Inferior parietal cortex (tissue), 1 donor: ENCODE results near the gene RALGPS1.

Experiments
- DNase-seq: peaks from one replicate; pipeline ENCODE4 v3.0.0-alpha.2; 2016; ENCODE audit errors: extremely low spot score

Gene RALGPS1

DNA sequence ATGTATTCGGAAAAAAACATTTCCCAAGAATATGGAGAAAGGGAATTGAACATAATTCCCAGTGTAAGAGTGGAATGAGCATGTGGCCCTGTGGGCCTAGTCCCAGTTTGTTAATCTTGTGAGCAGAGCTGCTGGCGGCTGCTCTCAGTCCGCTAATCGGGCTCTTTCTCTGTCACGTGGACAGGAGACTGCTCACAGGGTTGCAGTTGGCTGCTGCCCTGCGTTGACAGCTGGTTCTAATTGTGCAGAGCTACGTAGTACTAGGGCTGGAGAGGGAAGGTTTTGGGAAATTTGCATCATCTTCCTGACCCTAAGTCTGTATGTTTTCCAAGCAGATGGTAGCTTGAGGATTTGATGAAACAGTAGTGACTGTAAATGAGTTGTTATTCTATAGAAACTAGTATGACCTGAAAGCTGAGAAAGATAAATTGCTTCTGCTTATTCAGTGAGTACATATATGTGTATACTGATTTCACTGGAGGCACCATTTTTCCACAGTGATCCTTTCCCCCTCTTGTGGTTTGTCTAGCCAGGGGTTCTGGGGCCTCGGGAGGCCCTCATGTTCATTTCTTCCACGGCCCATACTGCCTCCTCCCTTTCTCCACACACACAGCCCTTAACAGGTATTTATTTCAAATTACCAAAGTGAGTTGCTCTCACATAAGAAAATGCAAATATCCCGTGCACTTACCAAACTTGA, 107.2 kb downstream of the RALGPS1 start:
- peak; percentile 82 for DNase-seq

GRCh38 chr9:127022913-127023660, 108.5 kb downstream of the RALGPS1 start:
- no peak for DNase-seq

DNA sequence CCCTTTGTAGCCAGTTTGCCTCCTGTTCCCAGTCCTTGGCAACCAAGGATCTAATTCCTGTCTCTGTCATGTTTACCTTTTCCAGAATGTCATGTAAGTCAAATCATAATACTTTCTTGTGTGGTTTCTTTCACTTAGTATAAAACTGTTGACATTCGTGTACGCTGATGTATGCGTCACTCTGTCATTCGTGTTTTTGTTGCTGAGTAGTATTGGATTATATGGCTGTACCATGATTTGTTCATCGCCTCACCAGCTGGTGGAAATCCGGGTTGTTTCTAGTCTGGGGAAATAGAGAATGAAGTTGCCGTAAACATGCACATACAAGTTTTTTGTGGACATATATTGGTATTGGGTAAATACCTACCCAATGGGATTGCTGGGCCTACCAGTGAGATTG, 110.5 kb downstream of the RALGPS1 start:
- DNase-seq, result no peak

DNA sequence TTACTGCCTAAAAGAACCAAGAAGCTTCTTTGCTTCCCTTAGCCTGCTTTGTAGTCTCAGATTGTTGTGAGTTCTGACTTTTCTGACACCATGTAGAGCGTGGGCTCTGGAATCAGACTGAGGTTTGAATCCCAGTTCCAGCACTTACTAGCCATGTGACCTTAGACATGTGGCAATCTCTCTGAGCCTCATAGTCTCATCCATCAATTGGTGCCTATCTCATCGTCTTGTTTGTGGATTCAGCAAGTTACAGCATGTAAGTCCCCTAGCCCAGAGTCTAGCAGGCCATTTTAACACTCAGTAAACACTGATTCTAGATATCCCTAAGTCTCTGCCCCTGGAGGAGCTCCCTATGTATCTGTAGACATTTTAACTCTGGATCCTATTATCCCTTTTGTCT, 113.1 kb downstream of the RALGPS1 start:
- DNase-seq, result no peak

GRCh38 chr9:127029548-127029947, 115.0 kb downstream of the RALGPS1 start:
- no peak for DNase-seq

DNA sequence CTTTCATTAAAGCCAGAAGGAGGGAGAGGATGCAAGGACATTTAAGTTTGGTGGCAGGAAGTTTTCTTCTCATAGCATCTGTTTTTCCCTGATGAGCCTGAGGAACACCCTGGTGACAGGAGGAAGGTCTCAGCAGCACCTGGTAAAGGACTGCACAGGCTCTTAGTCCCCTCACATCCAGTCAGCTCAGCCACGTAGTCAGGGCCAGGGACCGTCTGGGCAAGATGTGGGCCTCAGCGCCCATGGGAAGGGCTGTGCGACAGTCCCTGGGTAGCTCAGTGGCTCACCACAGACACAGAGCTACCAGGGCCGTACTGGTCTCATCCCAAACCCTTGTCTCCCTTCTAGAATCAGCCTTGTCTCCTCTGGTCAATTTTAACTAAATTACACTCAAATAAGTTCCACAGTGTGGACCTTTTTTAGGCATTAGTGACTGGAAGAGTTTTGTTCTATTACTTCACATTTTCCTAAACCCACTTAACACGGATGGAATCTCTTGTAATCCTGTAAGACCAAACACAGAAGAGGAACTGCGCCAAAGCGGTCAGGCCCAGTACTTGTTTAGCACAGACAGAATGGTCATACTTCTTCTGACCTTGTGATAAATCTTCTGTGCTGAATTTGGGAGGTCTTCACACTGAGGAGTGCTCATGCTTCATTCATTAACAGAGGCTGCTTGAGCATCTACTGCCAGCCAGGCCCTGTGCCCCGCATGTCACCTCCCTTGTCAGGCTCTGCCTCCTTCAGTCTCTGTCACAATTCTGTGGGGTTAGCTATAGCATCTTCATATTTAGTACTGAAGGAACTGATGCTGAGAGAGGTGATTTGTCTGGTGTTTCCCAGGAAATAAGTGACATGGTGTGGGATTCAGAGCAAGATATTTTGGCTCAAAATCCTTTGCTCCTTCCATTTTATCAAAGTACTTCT, 116.5 kb downstream of the RALGPS1 start:
- no peak for DNase-seq

DNA sequence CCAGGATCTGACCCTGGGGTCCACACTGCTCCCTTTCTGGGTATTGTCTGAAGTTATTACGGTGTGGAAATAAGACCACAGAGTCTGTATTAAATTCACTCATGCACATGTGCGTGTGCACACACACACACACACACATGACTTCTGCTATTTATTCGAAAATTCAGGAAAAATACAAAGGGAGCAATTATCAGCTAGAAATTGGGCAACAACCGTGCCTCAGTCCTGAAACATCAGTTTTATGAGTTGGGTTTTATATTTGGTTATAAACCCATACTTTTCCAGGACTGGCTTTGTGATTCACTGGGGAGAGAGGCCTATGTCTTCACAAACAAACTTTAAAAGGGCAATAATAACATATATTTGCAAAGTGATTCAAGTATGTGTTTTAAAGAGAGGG, 117.7 kb downstream of the RALGPS1 start:
- no peak for DNase-seq

DNA sequence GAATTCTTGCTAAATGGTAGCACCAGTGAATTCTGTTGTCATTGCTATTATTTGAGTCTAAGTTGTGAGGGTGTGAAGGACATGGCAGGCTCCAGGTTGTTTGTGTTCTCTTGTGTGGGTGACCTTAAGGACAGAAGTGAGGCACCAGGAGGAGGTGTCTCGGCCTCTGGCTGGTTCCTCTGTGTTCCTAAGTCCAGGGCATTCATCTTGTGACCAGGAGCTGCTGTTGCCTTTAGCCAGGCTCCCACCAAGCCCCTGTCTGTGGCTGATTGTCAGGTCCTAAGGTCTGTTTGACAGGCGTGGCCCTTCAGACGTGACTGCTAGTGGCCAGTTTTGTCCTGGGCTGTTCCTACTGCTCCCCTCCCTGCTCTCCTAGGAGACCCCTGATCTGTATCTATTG, 118.5 kb downstream of the RALGPS1 start:
- DNase-seq, result no peak

DNA sequence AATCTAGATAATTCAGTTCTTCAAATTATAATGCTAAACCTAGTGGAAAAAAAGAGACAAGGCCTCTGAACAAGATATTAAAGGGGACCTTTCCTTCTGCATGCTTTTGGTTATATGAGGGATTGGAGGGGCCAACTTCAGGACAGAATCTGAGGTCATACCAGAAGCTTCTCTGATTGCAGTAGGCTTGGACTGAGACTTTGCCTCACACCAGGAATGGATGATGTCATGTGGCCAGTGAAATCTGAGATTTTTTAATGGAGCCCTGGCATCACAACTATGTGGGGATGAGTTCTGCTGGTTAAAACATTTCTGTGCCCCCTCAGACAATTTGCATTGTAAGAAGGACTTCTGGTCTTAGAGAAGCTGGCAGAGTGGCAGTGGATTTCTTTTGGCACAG, 119.2 kb downstream of the RALGPS1 start:
- no peak for DNase-seq

GRCh38 chr9:127034691-127035090, 120.1 kb downstream of the RALGPS1 start:
- DNase-seq, result no peak

DNA sequence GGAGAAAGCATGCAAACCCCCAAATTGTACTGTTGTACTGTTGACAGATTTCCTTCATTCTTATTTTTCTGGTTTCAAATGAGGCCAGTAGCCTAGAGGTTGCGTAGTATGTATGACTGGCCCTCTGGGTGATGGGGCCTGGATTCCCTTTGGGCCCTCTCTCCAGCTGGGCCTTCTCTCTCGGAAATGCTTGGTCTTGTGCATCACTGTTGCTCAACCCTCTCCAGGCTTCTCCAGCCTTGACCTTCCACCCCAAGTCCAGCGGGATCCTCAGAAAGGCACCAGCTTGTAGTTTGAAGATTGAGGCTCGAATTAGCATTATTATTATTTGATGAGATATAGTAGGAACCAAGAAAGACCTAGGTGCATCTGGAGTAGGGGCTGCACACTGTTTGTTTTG, 120.8 kb downstream of the RALGPS1 start:
- no peak for DNase-seq

DNA sequence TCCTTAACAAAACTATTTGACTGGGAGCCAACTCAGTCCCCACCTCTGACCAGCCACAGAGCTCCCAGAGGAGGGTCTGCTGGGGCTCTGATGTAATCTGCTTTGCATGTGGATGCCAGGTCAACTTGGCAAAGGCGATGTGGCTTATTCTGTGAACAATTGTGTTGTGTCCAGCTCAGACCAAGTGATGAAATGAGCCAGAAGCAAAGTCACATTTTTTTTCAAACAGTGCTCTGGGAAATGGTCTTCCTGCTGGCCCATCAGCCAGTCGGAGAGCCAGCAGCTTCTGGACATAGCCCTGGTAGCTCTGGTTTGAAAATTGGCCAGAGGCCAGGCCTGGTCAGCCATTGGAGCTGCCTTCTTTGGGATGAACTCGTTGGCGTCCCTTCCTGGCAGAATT, 121.4 kb downstream of the RALGPS1 start:
- DNase-seq, result peak; percentile 34

GRCh38 chr9:127036437-127036836, 121.9 kb downstream of the RALGPS1 start:
- DNase-seq, result no peak

DNA sequence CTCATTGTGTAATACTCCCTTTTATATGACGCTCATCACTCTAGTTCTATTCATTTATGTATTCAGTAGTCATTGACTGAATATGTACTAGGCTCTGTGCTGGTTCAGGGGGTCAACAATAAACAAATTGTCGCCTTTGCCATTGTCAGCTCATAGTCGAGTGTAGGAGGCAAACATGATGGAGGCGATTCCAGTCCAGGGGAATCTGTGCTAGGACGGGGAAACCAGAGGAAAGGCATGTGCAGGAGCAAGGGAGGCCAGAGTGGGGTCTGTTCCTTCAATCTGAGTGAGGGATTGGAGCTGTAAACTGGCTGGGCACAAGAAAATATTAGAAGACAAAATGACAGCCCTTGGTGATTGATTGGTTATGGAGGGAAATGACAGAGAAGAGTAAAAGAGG, 123.9 kb downstream of the RALGPS1 start:
- DNase-seq, result no peak

DNA sequence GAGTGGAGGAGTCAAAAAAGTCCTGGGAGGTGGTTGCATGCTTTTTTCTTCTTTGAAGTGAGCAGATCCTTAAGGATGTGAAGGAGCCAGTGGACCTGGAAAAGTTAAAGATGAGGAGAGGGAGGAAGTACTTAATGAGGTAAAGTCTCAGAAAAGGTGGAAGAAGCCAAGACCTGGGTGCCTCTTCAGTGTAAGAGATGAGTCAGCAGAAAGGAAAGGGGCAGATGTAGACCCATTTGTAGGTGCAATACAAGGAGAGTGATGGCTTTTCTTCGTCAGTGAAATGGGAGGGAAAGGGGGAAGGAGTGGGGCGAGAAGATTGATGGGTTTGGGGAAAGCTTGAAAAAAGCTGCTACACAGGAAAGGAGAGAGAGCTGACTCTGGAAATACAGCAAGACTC, 124.9 kb downstream of the RALGPS1 start:
- DNase-seq, result no peak

- DNase-seq, result no peak
Observed at GRCh38 chr9:127045148-127045547, 130.6 kb downstream of the RALGPS1 start.

- no peak for DNase-seq
Observed at GRCh38 chr9:127047971-127048370, 133.4 kb downstream of the RALGPS1 start.

DNA sequence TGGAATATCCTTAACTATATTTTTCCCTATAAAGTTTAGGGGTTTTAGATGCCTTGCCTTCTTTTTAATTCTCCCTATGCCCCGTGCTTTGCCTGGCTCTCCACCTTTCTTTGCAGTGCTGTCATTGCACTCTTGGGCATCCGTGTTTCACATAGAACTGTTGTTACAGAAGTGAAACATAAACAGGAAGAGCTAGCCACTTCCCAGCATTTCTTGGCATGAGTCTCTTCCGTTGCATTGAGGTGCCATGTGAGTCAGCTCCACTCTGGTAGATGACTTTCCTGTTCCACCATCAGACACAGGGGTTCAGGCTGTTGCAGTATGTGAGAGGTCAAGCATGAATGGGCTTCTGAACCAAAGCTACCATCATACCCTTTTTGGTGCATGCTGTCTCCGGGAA, 134.5 kb downstream of the RALGPS1 start:
- DNase-seq, result no peak

DNA sequence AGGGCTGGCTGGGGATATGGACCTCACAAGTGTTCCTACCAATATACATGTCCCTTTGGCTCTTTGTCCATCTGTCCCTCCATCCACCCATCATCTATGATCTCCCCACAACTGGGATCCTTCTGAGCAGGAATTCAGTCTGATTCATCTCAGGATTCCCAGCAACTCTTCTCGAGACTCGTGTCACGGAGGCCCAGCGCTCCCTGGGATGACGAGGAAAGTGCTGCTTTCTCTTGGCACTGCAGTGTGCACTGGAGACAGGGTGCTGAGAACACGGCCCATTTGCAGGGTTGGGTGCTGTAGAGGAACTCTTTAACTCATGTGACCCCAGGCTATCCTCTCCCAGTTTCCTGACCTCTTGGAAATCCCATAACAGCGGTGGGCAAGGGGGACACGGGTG, 135.0 kb downstream of the RALGPS1 start:
- no peak for DNase-seq

GRCh38 chr9:127050152-127050551, 135.6 kb downstream of the RALGPS1 start:
- DNase-seq, result no peak

- DNase-seq, result no peak
Observed at GRCh38 chr9:127050591-127051001, 136.0 kb downstream of the RALGPS1 start.

- no peak for DNase-seq
Observed at GRCh38 chr9:127051881-127052595, 137.5 kb downstream of the RALGPS1 start.
